GM18951 (cell line): Measurements from ENCODE around the gene GTPBP8.
"Not testable (repeated sequence)": the region's sequence is repeated elsewhere in the genome, so short reads cannot be mapped to it uniquely, and the experiment has no call there.

Experiments
- POLR2A ChIP-seq: IDR thresholded peaks from 4 replicates; pipeline ENCODE4 v1.6.1; 2011; ENCODE audit warnings: mild to moderate bottlenecking; ENCODE audit not compliant: insufficient read length, insufficient read depth; ENCODE audit errors: extremely low read depth
- in situ Hi-C: fragments of 300-500 bp; cut with MboI; formaldehyde crosslinking; loops from one replicate; pipeline ENCODE4 v1.12.0; 2022; ENCODE audit warnings: low sequenced_read_pairs, mixed read lengths, inconsistent platforms; ENCODE audit not compliant: unreplicated experiment

GTPBP8 gene

GRCh38 chr3:113013593-113013992 lies 22.8 kb downstream of the GTPBP8 start:
- in situ Hi-C loops: no loop called here
- TF ChIP-seq POLR2A: no peak

DNA sequence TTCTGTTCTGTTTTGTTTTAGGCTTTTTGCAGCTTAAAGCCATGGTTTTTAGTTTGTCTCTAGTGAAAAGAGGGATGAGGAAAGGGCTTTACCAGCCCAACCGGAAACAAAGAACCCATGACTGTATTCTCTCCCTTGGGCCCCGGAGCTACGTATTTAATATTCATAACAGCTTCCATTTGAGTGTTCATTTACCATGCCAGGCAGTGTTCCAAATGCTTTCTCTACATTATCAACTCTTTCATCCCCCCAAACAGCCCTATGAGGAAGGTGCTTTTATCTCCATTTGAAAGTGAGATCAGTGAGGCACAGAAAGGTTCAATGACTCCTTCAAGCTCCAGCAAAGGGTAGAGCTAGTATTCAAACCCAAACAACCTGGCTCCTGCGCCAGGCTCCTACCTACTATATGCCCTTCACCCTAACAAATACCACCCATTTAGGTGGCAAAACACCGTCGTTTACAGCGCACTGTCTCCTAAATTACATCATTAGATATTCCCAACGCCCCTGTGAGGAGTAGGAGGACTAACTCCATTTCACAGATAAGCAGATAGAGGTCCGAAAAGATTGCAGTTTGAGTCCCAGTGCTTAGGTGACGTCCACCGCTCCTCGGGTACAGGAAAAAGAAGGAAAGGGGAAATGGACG lies 27.9 kb downstream of the GTPBP8 start:
- in situ Hi-C loops: no loop called here
- no peak for TF ChIP-seq POLR2A

DNA sequence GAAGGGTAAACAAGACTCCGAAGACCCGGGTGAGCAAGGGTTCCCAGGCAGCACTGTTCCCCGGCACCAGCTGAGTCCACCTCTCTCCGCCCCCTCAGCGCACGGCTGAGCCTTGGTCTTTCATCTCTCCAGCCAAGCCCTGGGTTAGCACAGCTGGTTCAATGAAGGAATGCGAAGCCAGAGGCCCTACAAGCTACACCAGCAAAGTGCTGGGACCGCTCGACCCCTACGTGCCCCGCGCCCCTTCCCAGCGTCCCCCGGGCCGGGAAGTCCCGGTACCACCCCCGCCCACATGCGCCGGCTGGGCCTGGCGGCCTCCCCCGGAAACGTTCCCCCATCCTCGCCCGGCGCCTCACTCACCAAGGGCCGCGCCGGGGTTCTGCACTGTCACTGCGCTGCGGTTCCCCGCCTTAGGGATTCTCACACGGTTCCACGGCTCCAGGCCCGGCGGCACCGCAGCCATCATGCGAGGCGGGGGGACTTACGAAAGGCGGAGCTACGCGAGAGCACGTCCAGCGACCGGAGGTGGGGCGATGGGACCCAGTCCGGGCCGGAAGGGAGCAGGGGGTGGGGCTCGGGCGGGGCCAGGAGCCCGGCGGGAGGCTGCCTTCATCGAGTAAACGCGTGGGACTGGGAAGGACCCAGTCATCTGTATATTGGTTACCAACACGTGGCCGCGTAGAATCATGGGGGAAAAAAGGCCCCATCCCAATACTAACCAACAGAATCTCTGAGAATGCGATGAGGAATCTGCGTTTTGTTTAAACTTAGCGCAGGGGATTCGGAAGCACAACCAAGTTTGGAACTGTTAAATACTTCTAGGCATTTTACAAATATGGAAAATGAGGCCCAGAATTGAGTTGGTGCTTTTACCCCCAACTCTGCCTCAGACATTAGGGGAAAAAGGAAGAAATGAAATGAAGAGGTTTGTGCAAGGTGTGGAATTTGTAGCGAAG lies 28.7 kb downstream of the GTPBP8 start:
- TF ChIP-seq POLR2A: peak; percentile 86
- in situ Hi-C loops: no loop called here

GRCh38 chr3:113021471-113021870 lies 30.7 kb downstream of the GTPBP8 start:
- in situ Hi-C loops: no loop called here
- TF ChIP-seq POLR2A: no peak

GRCh38 chr3:113034011-113034410 lies 43.2 kb downstream of the GTPBP8 start:
- no peak for TF ChIP-seq POLR2A
- in situ Hi-C loops: no loop called here

- in situ Hi-C loops: no loop called here
- no peak for TF ChIP-seq POLR2A
Observed at GRCh38 chr3:113035387-113035982, 44.7 kb downstream of the GTPBP8 start.

DNA sequence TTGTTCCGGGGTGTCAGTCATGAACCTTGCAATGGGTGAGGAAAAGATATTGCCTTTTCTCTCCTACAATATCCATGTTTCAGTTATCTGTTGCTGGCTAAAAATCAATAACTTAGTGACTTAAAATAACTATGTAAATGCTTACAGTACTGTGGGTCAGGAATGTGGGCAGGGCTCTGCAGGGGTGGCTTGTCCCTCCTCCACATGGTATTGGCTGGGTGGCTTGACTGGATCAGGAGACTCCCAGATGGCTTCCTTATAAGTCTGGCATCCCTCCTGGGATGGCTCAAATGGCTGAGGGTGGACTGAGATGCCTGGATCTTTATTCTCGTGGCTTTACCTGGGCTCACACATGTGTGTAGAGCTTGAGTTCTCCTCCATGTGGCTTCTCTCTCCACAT lies 47.5 kb downstream of the GTPBP8 start:
- no peak for TF ChIP-seq POLR2A
- in situ Hi-C loops: no loop called here

DNA sequence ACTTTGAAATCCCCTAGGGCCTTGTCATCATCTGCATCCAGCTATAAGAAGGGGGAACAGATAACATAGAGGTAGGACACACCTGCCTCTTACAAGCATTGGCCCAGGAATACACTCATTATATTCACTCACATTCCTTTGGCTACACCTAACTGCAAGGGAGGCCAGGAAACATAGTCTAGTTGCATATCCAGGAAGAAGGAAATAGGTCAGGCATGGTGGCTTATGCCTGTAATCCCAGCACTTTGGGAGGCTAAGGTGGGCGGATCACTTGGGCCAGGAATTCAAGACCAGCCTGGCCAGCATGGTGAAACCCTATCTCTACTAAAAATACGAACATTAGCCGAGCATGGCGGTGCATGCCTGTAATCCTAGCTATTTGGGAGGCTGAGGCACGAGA lies 48.8 kb downstream of the GTPBP8 start:
- TF ChIP-seq POLR2A: no peak
- in situ Hi-C loops: no loop called here

- no peak for TF ChIP-seq POLR2A
- in situ Hi-C loops: no loop called here
Observed at GRCh38 chr3:113040231-113040630, 49.4 kb downstream of the GTPBP8 start.

GRCh38 chr3:113043686-113044085 lies 52.9 kb downstream of the GTPBP8 start:
- in situ Hi-C loops: no loop called here
- TF ChIP-seq POLR2A: no peak

GRCh38 chr3:113046186-113046965 lies 55.6 kb downstream of the GTPBP8 start:
- in situ Hi-C loops: not testable (repeated sequence)

DNA sequence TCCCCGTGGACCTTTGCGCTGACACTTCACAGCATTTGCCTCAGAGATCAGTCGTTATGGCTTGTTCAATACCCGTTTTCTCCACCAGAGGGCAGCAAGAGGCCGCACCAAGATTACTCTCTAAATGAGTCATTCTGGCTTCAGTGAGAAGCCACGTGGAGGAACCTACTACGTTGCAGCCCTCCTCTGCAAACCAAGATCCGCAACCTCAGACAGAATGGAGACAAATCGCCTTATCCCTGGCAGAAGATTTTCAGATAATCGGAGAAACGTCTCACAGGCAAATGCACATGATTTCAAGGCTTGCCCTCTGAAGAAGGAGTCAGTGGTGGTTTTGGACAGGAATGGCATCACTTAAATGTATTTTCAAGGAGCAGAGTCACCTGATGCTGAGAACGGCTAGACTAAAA lies 60.5 kb downstream of the GTPBP8 start:
- TF ChIP-seq POLR2A: no peak
- in situ Hi-C loops: loop anchor here (10.0 kb wide), 1 partner anchor 233 kb away; no protein-coding TSS in a partner anchor
